ENCODE measurements around the gene CD63.

Gene CD63

DNA sequence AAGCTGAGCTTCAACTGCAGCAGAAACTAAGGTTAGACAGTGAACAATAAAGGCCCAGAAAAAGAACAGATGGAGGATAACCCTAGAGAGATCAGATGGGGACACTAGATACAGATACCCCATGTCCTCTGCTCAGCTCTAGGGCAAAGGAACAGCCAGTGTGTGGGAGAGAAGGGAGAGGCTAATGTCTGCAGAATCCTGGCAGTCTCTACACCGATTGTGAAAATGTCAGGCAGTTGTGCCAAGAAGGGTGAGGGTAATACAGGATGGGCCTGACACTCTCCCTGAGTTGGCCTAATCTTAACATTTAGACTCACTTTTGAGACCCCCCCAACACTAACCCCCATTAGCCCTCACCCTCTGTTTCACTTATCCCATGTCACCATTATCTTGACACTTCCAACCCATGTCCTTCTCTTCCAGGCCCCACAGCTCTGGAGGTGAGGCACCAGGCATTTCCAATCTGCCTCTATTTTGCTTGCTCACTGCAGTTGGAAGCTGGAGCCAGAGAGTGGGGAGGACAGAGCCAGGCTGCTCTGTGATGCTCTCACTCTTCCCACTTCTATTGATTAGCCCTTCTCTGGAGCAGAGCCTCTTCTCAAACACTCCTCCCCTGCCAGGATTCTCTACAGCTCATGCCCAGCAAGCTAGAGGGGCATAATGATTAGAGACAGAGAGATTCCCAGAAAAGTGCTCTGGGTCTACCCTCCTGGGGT, 16.0 kb downstream of the CD63 start:
- CTCF ChIA-PET, result interaction anchor here (0.5 kb wide), 1 partner anchor 54 kb away, joined by 3 read pairs; no protein-coding TSS in a partner anchor
- TF ChIP-seq SUZ12 (IDR thresholded peaks at IDR 0.05) (no peak), LEF1 (IDR thresholded peaks at IDR 0.05; ENCODE audit: borderline replicate concordance) (no peak), CTBP1 (IDR thresholded peaks at IDR 0.05; ENCODE audit: borderline replicate concordance) (no peak), TARDBP (IDR thresholded peaks at IDR 0.05) (no peak), ZNF384 (IDR thresholded peaks at IDR 0.05) (no peak), FOXA1 (IDR thresholded peaks at IDR 0.05) (no peak), ARNT (IDR thresholded peaks at IDR 0.05) (no peak), NFRKB (IDR thresholded peaks at IDR 0.05) (no peak), FOXM1 (IDR thresholded peaks at IDR 0.05; ENCODE audit: borderline replicate concordance) (no peak), ELF4 (IDR thresholded peaks at IDR 0.05) (no peak), SP1 (IDR thresholded peaks at IDR 0.05) (no peak), FOXK2 (IDR thresholded peaks at IDR 0.05) (no peak), HDGF (IDR thresholded peaks at IDR 0.05; ENCODE audit: borderline replicate concordance) (no peak), BHLHE40 (IDR thresholded peaks at IDR 0.05; ENCODE audit: borderline replicate concordance) (no peak), L3MBTL2 (conservative IDR thresholded peaks at IDR 0.05) (no peak)
- TF ChIP-seq, protein P1, sequence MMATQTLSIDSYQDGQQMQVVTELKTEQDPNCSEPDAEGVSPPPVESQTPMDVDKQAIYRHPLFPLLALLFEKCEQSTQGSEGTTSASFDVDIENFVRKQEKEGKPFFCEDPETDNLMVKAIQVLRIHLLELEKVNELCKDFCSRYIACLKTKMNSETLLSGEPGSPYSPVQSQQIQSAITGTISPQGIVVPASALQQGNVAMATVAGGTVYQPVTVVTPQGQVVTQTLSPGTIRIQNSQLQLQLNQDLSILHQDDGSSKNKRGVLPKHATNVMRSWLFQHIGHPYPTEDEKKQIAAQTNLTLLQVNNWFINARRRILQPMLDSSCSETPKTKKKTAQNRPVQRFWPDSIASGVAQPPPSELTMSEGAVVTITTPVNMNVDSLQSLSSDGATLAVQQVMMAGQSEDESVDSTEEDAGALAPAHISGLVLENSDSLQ (IDR thresholded peaks at IDR 0.05), result no peak
- POLR2A ChIA-PET, result interaction anchor here (1.7 kb wide), 1 partner anchor 8 kb away, joined by 4 read pairs; no protein-coding TSS in a partner anchor
- DNase-seq (ENCODE audit: extremely low spot score), result no peak

DNA sequence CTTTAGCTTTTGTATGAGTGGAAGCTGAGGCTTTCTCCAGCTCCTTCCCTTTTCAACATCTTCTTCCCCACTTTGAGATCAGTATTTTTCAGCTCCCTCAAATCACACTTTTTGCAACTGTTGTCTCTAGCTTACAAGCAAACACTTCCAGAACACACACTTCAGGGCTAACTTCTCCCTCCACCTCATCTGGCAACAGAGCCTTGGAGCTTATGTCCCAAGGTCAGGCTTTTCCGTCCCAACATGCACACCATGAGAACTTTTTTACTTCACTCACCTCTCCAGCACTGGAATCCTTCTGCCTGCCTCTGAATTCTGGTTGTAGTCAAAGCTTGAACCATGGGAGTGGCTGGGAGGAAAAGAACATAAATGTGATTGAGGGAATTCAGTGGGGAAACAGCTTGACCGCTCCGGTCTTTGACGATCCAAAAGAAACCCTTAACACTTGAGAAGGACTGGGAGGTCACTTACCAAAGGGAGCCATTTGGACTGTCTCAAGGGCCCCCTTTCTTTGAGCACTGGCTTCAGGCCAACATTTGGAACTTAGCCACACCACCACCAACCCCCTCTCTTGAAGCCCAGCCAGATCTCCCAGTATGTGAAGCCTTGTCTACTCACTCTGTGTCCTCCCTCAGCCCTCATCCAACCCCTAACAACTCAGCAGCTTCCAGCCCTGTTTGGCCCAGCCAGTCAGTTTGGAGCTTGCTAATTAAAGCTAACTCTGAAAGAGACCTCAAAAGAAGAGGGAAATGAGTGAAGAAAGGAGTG, 16.8 kb downstream of the CD63 start:
- POLR2A ChIA-PET, result interaction anchor here (1.2 to 1.7 kb wide), 3 partner anchors 9 to 17 kb away, joined by 3 to 6 read pairs (median 4); partner anchors contain the start of gene CD63
- CTCF ChIA-PET, result no interaction called here
- DNase-seq (ENCODE audit: extremely low spot score), result no peak
- TF ChIP-seq SP1 (IDR thresholded peaks at IDR 0.05) (no peak), L3MBTL2 (conservative IDR thresholded peaks at IDR 0.05) (no peak), FOXK2 (IDR thresholded peaks at IDR 0.05) (no peak), FOXA1 (IDR thresholded peaks at IDR 0.05) (no peak), LEF1 (IDR thresholded peaks at IDR 0.05; ENCODE audit: borderline replicate concordance) (no peak), ZNF384 (IDR thresholded peaks at IDR 0.05) (no peak), NFRKB (IDR thresholded peaks at IDR 0.05) (no peak), BHLHE40 (IDR thresholded peaks at IDR 0.05; ENCODE audit: borderline replicate concordance) (no peak), FOXM1 (IDR thresholded peaks at IDR 0.05; ENCODE audit: borderline replicate concordance) (no peak), ELF4 (IDR thresholded peaks at IDR 0.05) (no peak), SUZ12 (IDR thresholded peaks at IDR 0.05) (no peak), HDGF (IDR thresholded peaks at IDR 0.05; ENCODE audit: borderline replicate concordance) (no peak), TARDBP (IDR thresholded peaks at IDR 0.05) (no peak), CTBP1 (IDR thresholded peaks at IDR 0.05; ENCODE audit: borderline replicate concordance) (no peak), ARNT (IDR thresholded peaks at IDR 0.05) (no peak)
- TF ChIP-seq, protein P1 (IDR thresholded peaks at IDR 0.05), result no peak

DNA sequence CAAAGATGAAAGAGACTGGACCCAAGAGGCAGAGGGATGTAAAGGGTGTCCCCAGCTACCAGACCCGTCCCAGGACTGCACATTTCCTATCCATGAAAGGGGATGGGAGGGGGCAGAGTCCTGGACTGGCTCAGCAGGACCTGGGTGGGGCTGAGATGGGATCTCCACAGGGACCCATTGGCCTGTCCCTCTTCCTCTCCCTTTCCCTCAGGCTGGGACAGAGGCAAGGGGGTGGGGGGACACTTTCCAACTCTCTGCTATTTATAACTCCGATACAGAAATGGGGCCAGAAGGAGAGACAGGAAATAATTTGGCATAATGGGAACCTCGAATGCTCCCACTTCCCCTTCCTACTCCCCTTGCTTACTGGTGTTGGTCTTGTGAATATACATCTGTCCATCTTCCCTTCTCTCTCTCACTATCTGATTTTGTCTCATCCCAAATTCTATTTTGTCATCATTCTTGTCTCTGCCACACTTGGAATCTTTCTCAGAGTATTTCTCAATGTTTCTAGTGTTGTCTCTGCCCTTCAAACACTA, 20.0 kb downstream of the CD63 start:
- ChIA-PET POLR2A (interaction anchor here (1.1 kb wide), 1 partner anchor 27 kb away, joined by 4 read pairs; a partner anchor contains a TSS), CTCF (no interaction called here)
- DNase-seq (ENCODE audit: extremely low spot score), result no peak
- no peak for TF ChIP-seq SP1 (IDR thresholded peaks at IDR 0.05)
- TF ChIP-seq FOXM1 (IDR thresholded peaks at IDR 0.05; ENCODE audit: borderline replicate concordance), result no peak
- TF ChIP-seq TARDBP (IDR thresholded peaks at IDR 0.05), result no peak
- no peak for TF ChIP-seq HDGF (IDR thresholded peaks at IDR 0.05; ENCODE audit: borderline replicate concordance)
- no peak for TF ChIP-seq SUZ12 (IDR thresholded peaks at IDR 0.05)
- no peak for TF ChIP-seq ELF4 (IDR thresholded peaks at IDR 0.05)
- TF ChIP-seq ZNF384 (IDR thresholded peaks at IDR 0.05), result no peak
- no peak for TF ChIP-seq L3MBTL2 (conservative IDR thresholded peaks at IDR 0.05)
- no peak for TF ChIP-seq LEF1 (IDR thresholded peaks at IDR 0.05; ENCODE audit: borderline replicate concordance)
- TF ChIP-seq NFRKB (IDR thresholded peaks at IDR 0.05), result no peak
- TF ChIP-seq BHLHE40 (IDR thresholded peaks at IDR 0.05; ENCODE audit: borderline replicate concordance), result no peak
- TF ChIP-seq CTBP1 (IDR thresholded peaks at IDR 0.05; ENCODE audit: borderline replicate concordance), result no peak
- TF ChIP-seq, protein P1 (IDR thresholded peaks at IDR 0.05), result no peak

DNA sequence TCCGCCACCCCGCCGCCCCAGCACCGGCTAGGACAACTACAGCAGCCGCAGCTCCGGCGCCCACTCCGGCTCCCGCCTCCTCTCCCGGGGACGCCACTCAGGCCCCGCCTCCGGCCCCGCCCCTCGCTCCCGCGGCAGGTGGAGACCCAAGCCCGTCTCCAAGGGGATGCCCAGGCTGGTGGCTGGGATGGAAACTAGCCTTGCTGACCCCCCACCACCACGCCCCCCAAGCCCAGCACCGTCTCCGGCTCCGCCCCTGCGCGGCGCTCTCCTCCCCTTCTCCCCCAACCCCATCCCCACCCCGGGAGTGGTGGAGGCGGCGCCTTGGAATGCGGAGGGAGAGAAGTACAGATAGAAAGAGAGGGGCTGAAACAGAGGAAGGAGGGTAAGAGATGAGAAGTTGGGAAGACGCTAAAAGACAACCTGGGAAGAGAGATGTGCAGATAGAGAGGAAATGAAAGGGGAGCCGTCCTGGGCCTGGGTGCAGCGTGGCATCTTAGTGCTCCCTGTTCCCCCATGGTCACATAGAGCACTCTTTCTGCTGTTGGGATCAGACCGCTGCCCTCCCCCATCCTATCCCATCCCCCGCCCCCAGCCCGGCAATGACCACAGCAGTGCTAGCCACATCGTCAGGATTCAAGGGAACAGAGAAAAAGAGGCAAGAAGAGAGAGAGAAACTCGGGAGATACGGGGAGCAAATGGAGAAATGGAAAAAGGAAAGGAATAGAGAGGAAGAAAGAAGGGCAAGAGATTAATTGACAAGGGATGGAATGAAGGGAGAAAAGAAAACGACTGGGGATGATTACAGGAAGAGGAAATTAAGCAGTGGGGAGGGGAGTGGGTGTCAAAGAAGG, 20.7 kb downstream of the CD63 start, which contains the start of gene ITGA7:
Gene ITGA7 (minus strand): TSS at position 64 of the 854 bp plus-strand sequence. CDS start 222 bp downstream, outside the sequence.
- DNase-seq (ENCODE audit: extremely low spot score), result peak; percentile 84
- POLR2A ChIA-PET, result interaction anchor here (0.8 to 2.4 kb wide), 4 partner anchors 12 to 36 kb away, joined by 3 to 9 read pairs (median 4); partner anchors contain the start of gene CD63
- TF ChIP-seq ELF4 (IDR thresholded peaks at IDR 0.05) (no peak), ZNF384 (IDR thresholded peaks at IDR 0.05) (no peak), SP1 (IDR thresholded peaks at IDR 0.05) (no peak), FOXA1 (IDR thresholded peaks at IDR 0.05) (no peak), LEF1 (IDR thresholded peaks at IDR 0.05; ENCODE audit: borderline replicate concordance) (no peak)
- TF ChIP-seq, protein P1 (IDR thresholded peaks at IDR 0.05), result no peak; the same call in 1 of the 2 replicates
- CTCF ChIA-PET, result interaction anchor here (0.8 kb wide), 1 partner anchor 11 kb away, joined by 3 read pairs; no protein-coding TSS in a partner anchor
